ENCODE data around the gene CDC42EP1.

Gene CDC42EP1

GRCh38 chr22:37611207-37611606 lies 50.9 kb downstream of the CDC42EP1 start:
- Histone ChIP-seq H3K9me3 (ENCODE audit: control insufficient read depth, low read length) (no peaks in the 10 kb centered on the region), H3K36me3 (ENCODE audit: control insufficient read depth, insufficient read depth, low read length) (peaks cover 4% of the 10 kb centered on the region), H3K4me3 (ENCODE audit: insufficient read depth, low read depth, low read length) (no peak overlapping the region), H3K27ac (ENCODE audit: insufficient read depth, low read depth, low read length, poor library complexity, severe bottlenecking) (no peak overlapping the region), H3K4me1 (ENCODE audit: control insufficient read depth, insufficient read depth, low read length) (peaks cover 9% of the 10 kb centered on the region), H3K27me3 (ENCODE audit: control insufficient read depth, insufficient read depth, low read length, poor library complexity, severe bottlenecking) (no peaks in the 10 kb centered on the region)
- WGBS, 2 experiments = 93 to 94% methylated on average over 6 of the region's 6 CpGs

GRCh38 chr22:37616201-37617083 lies 56.2 kb downstream of the CDC42EP1 start:
- Histone ChIP-seq H3K27ac (ENCODE audit: insufficient read depth, low read depth, low read length, poor library complexity, severe bottlenecking) (no peak overlapping the region), H3K27me3 (ENCODE audit: control insufficient read depth, insufficient read depth, low read length, poor library complexity, severe bottlenecking) (no peaks in the 10 kb centered on the region), H3K4me3 (ENCODE audit: insufficient read depth, low read depth, low read length) (no peak overlapping the region), H3K9me3 (ENCODE audit: control insufficient read depth, low read length) (no peaks in the 10 kb centered on the region), H3K4me1 (ENCODE audit: control insufficient read depth, insufficient read depth, low read length) (no peaks in the 10 kb centered on the region), H3K36me3 (ENCODE audit: control insufficient read depth, insufficient read depth, low read length) (peaks cover 9% of the 10 kb centered on the region)
- 96 to 97% methylated on average over 27 of the region's 27 CpGs for WGBS, 2 experiments

- H3K4me3 ChIP-seq (ENCODE audit: insufficient read depth, low read depth, low read length) = no peak overlapping the region
- no peaks in the 10 kb centered on the region for H3K9me3 ChIP-seq (ENCODE audit: control insufficient read depth, low read length)
- 95 to 100% methylated on average over 1 of the region's 1 CpG for WGBS, 2 experiments
- H3K4me1 ChIP-seq (ENCODE audit: control insufficient read depth, insufficient read depth, low read length) = no peaks in the 10 kb centered on the region
- H3K27ac ChIP-seq (ENCODE audit: insufficient read depth, low read depth, low read length, poor library complexity, severe bottlenecking) = no peak overlapping the region
- peaks cover 9% of the 10 kb centered on the region for H3K36me3 ChIP-seq (ENCODE audit: control insufficient read depth, insufficient read depth, low read length)
- no peaks in the 10 kb centered on the region for H3K27me3 ChIP-seq (ENCODE audit: control insufficient read depth, insufficient read depth, low read length, poor library complexity, severe bottlenecking)
Measured at GRCh38 chr22:37617431-37617830, 57.2 kb downstream of the CDC42EP1 start.

- no peaks in the 10 kb centered on the region for H3K9me3 ChIP-seq (ENCODE audit: control insufficient read depth, low read length)
- H3K4me3 ChIP-seq (ENCODE audit: insufficient read depth, low read depth, low read length) = no peak overlapping the region
- 93 to 95% methylated on average over 14 of the region's 14 CpGs for WGBS, 2 experiments
- no peak overlapping the region for H3K27ac ChIP-seq (ENCODE audit: insufficient read depth, low read depth, low read length, poor library complexity, severe bottlenecking)
- no peaks in the 10 kb centered on the region for H3K4me1 ChIP-seq (ENCODE audit: control insufficient read depth, insufficient read depth, low read length)
- peaks cover 9% of the 10 kb centered on the region for H3K36me3 ChIP-seq (ENCODE audit: control insufficient read depth, insufficient read depth, low read length)
- H3K27me3 ChIP-seq (ENCODE audit: control insufficient read depth, insufficient read depth, low read length, poor library complexity, severe bottlenecking) = no peaks in the 10 kb centered on the region
Measured at GRCh38 chr22:37618072-37618656, 57.9 kb downstream of the CDC42EP1 start.

GRCh38 chr22:37618674-37619073 lies 58.4 kb downstream of the CDC42EP1 start:
- Histone ChIP-seq H3K9me3 (ENCODE audit: control insufficient read depth, low read length) (no peaks in the 10 kb centered on the region), H3K4me3 (ENCODE audit: insufficient read depth, low read depth, low read length) (no peak overlapping the region), H3K36me3 (ENCODE audit: control insufficient read depth, insufficient read depth, low read length) (peaks cover 9% of the 10 kb centered on the region), H3K27me3 (ENCODE audit: control insufficient read depth, insufficient read depth, low read length, poor library complexity, severe bottlenecking) (no peaks in the 10 kb centered on the region), H3K4me1 (ENCODE audit: control insufficient read depth, insufficient read depth, low read length) (no peaks in the 10 kb centered on the region), H3K27ac (ENCODE audit: insufficient read depth, low read depth, low read length, poor library complexity, severe bottlenecking) (no peak overlapping the region)
- 95 to 97% methylated on average over 6 of the region's 6 CpGs for WGBS, 2 experiments
